WTC11 (cell line): Measurements from ENCODE around the gene RASAL3. TPM values are rescaled to one million over a fixed set of nuclear protein-coding genes. Genes with fewer than 3 reads are reported as not detected.

ENCODE experiments used
- ATAC-seq: fragments of 200-7000 bp; cut with Tn5 transposase; 2 replicates; pipeline ENCODE4 v1.10.0; 2021; ENCODE audit warnings: mild to moderate bottlenecking, moderate library complexity
- CTCF ChIA-PET: fragments of 300-600 bp; sonication (Branson Sonifier 250); formaldehyde crosslinking; loops from one replicate; lab custom pipeline; 2021; ENCODE audit warnings: antibody characterized with exemption; lab: Charles Lee
- POLR2A ChIA-PET: fragments of 350-600 bp; sonication (Branson Sonifier 250); formaldehyde crosslinking; loops from one replicate; lab custom pipeline; 2021; ENCODE audit warnings: antibody characterized with exemption; lab: Charles Lee
- DNase-seq: peaks from one replicate; pipeline ENCODE4 v3.0.0; 2021; ENCODE audit warnings: low spot score
- H3K27ac Mint-ChIP-seq: 2 replicates; pipeline ENCODE4 v1.8.0; 2021; ENCODE audit warnings: mixed read lengths
- H3K27me3 Mint-ChIP-seq: 2 replicates; pipeline ENCODE4 v1.8.0; 2021; ENCODE audit warnings: low read depth, mild to moderate bottlenecking, moderate library complexity, mixed read lengths
- H3K36me3 Mint-ChIP-seq: 2 replicates; pipeline ENCODE4 v1.8.0; 2021; ENCODE audit warnings: mixed read lengths
- H3K4me1 Mint-ChIP-seq: 2 replicates; pipeline ENCODE4 v1.8.0; 2022; ENCODE audit warnings: mixed read lengths
- H3K4me3 Mint-ChIP-seq: 2 replicates; pipeline ENCODE4 v1.8.0; 2021; ENCODE audit warnings: mild to moderate bottlenecking, moderate library complexity, mixed read lengths
- H3K9me3 Mint-ChIP-seq: 2 replicates; pipeline ENCODE4 v1.8.0; 2021; ENCODE audit warnings: mixed read lengths
- AFF4 ChIP-seq: sonication (generic); formaldehyde crosslinking; IDR thresholded peaks from 2 replicates; pipeline ENCODE4 v1.8.1; 2023; ENCODE audit warnings: mild to moderate bottlenecking, missing genetic modification reagents, borderline replicate concordance
- ARID4B ChIP-seq: sonication (generic); formaldehyde crosslinking; IDR thresholded peaks from 2 replicates; pipeline ENCODE4 v1.8.0; 2023; ENCODE audit warnings: missing genetic modification reagents, mild to moderate bottlenecking, borderline replicate concordance
- GABPB1 ChIP-seq: sonication (generic); formaldehyde crosslinking; IDR thresholded peaks from 2 replicates; pipeline ENCODE4 v1.8.1; 2023; ENCODE audit warnings: mild to moderate bottlenecking, missing genetic modification reagents
- HMGA2 ChIP-seq: fragments of 250-450 bp; sonication (Bioruptor Pico); IDR thresholded peaks from 2 replicates; pipeline ENCODE4 v1.4.0; 2021; ENCODE audit warnings: mild to moderate bottlenecking, moderate library complexity
- NR3C1 ChIP-seq: sonication (generic); formaldehyde crosslinking; conservative IDR thresholded peaks from 2 replicates; pipeline ENCODE4 v1.8.1; 2023; ENCODE audit warnings: low read depth, mild to moderate bottlenecking, missing genetic modification reagents
- OVOL2 ChIP-seq: fragments of 250-450 bp; sonication (Bioruptor Pico); IDR thresholded peaks from 2 replicates; pipeline ENCODE4 v1.9.0; 2021; ENCODE audit warnings: mild to moderate bottlenecking, borderline replicate concordance
- PRRX2 ChIP-seq: fragments of 250-450 bp; sonication (Bioruptor Pico); IDR thresholded peaks from 2 replicates; pipeline ENCODE4 v1.8.0; 2021; ENCODE audit warnings: mild to moderate bottlenecking
- TEAD1 ChIP-seq: sonication (generic); formaldehyde crosslinking; IDR thresholded peaks from 2 replicates; pipeline ENCODE4 v1.8.0; 2022; ENCODE audit warnings: mild to moderate bottlenecking, missing genetic modification reagents
- total RNA-seq: library from RNA; stranded (reverse); gene quantifications from 3 replicates; pipeline ENCODE4 v1.2.3, GENCODE V29; 2021
- TF ChIP-seq, protein P1 (sequence below): sonication (generic); formaldehyde crosslinking; IDR thresholded peaks from 2 replicates; pipeline ENCODE4 v1.8.1; 2023; ENCODE audit warnings: mild to moderate bottlenecking, missing genetic modification reagents
- TF ChIP-seq, protein P2 (sequence below): sonication (generic); formaldehyde crosslinking; IDR thresholded peaks from 2 replicates; pipeline ENCODE4 v1.8.1; 2023; ENCODE audit warnings: mild to moderate bottlenecking, missing genetic modification reagents, moderate library complexity

Gene RASAL3
- total RNA-seq, 1 experiment from 2014 or later: 1.6 TPM

DNA sequence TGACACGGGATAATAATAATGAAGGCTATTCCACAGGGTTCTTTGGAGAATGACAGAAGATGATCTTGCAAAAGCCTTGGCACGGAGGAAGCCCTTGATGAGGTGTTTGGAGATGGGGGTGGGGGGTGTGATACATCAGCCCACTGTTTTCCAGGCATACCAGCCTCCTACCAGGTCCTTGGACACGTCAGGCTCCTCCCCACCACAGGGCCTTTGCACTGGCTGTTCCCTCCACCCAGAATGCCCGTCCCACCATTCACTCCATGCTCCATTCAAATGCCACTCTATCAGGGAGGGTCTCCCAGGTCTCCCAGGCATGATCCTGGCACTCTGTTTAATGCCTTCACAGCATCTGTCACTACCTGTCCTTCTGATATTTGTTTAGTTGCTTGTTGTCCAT, 17.3 kb downstream of the RASAL3 start (continued):
- TF ChIP-seq AFF4: no peak
- no peak for TF ChIP-seq HMGA2

GRCh38 chr19:15445807-15446376, 18.5 kb downstream of the RASAL3 start:
- H3K27ac Mint-ChIP-seq: no peak overlapping the region
- no peak overlapping the region for H3K4me3 Mint-ChIP-seq
- ChIA-PET POLR2A (no interaction called here), CTCF (no interaction called here)
- H3K27me3 Mint-ChIP-seq: peaks cover 12% of the 10 kb centered on the region; the same call in 1 of the 2 replicates
- no peaks in the 10 kb centered on the region for H3K36me3 Mint-ChIP-seq
- no peak for DNase-seq
- TF ChIP-seq ARID4B (CRISPR knock-in tag): no peak
- no peak for TF ChIP-seq NR3C1 (CRISPR knock-in tag)
- TF ChIP-seq, protein P1, sequence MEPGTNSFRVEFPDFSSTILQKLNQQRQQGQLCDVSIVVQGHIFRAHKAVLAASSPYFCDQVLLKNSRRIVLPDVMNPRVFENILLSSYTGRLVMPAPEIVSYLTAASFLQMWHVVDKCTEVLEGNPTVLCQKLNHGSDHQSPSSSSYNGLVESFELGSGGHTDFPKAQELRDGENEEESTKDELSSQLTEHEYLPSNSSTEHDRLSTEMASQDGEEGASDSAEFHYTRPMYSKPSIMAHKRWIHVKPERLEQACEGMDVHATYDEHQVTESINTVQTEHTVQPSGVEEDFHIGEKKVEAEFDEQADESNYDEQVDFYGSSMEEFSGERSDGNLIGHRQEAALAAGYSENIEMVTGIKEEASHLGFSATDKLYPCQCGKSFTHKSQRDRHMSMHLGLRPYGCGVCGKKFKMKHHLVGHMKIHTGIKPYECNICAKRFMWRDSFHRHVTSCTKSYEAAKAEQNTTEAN: no peak
- no peak for TF ChIP-seq OVOL2 (CRISPR knock-in tag)
- no peak for TF ChIP-seq GABPB1
- TF ChIP-seq PRRX2 (CRISPR knock-in tag): no peak
- TF ChIP-seq AFF4: no peak
- TF ChIP-seq TEAD1: no peak
- TF ChIP-seq, protein P2, sequence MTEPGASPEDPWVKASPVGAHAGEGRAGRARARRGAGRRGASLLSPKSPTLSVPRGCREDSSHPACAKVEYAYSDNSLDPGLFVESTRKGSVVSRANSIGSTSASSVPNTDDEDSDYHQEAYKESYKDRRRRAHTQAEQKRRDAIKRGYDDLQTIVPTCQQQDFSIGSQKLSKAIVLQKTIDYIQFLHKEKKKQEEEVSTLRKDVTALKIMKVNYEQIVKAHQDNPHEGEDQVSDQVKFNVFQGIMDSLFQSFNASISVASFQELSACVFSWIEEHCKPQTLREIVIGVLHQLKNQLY (CRISPR knock-in tag): no peak
- peaks cover 7% of the 10 kb centered on the region for H3K4me1 Mint-ChIP-seq
- no peaks in the 10 kb centered on the region for H3K9me3 Mint-ChIP-seq
- ATAC-seq: no peak
